Measurements from ENCODE around the gene NDUFV3. TPM values are rescaled to one million over a fixed set of nuclear protein-coding genes. Genes with fewer than 3 reads are reported as not detected.
"Not testable (repeated sequence)": the region's sequence is repeated elsewhere in the genome, so short reads cannot be mapped to it uniquely, and the experiment has no call there.

Gene NDUFV3
- total RNA-seq, result 10 to 100 TPM; 18.8 to 30.6 TPM

DNA sequence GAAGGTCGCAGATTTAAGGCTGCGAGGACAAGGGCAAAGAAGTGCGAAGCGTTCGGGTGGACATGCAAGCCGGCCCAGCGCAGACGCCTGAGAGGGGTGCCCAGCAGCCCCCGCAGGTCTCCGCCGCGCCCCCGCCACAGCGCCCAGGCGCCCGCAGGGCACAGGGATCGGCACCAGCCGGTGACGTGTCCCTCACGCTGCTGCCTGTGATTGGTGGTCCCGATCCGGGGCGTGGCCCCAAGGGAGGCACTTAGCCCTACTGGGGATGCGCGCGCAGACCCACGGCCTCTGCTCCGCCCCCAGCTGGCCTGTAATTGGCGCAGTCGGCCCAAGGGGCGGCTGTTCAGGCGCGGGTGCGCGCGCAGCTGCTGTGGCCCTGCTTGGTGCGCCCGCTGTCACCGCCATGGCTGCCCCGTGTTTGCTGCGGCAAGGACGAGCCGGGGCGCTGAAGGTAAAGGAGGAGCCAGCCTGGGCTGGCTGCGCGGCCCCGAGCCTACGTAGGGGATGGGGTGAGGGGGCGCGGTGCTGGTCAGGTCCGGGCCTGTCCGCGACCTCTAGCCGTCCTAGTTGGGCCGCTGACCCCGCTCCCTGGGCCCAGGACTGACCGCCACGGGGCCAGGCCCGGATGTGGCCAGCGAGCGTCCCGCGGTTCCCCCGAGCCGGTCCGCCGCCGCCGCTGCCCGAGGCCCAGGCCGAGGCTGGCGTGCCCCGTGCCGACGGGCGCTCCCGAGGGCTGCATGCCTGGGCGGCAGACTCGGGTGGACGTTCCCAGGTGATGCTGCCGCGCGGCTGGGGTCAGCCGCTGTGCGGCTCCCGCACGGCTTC is at the start of gene NDUFV3:
Gene NDUFV3 (plus strand): TSS at position 379 of the 825 bp plus-strand sequence. CDS start 25 bp downstream, at position 404.
- peak within 1 kb of the TSS; percentile 95 for H3K4me3 Mint-ChIP-seq
- H3K27ac Mint-ChIP-seq, result peak within 1 kb of the TSS; percentile 97
- no peaks in the 10 kb centered on the region for H3K9me3 Mint-ChIP-seq
- H3K27me3 Mint-ChIP-seq, result no peaks in the 10 kb centered on the region
- ATAC-seq (replicated peaks), result peak; percentile 96
- peaks cover 30% of the 10 kb centered on the region for H3K36me3 Mint-ChIP-seq (ENCODE audit: low read depth)
- H3K4me1 Mint-ChIP-seq, result peaks cover 4% of the 10 kb centered on the region

DNA sequence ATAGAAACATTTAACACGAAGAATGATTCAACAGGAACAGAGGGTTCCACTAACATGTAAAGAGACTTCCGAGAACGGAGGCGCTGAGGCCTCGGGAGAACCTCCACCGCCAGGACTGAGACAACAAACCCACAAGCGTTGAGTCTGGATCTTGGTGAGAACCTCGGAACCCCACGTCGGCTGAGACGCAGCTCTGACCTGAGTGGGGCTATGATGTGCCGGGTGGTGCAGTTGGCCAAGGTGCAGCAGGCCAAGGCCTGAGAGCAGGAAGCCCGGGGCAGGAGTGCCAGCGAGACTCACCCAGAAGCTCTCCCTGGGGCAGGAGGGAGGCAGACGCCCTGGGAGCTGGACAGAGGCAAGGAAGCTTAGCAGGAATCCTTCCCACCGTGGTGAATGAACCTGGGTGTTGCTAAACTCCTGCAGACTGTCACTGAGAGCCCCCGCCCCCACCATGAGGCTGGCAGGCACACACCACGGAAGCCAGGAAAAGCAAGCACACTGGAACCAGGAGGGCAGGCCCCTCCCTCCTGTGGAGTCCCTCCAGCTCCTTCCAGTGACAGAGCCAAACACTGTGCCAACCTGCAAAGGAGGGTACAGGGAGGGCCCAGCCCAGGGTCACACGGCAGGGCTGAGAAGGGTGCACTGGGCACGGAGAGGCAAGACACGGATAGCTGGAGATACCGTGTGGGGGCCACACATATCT is 48.5 kb upstream of the NDUFV3 start:
- Mint-ChIP-seq H3K4me3 (no peak overlapping the region), H3K27ac (no peak overlapping the region), H3K4me1 (peaks cover 7% of the 10 kb centered on the region), H3K36me3 (ENCODE audit: low read depth) (peaks cover 73% of the 10 kb centered on the region), H3K9me3 (no peaks in the 10 kb centered on the region), H3K27me3 (no peaks in the 10 kb centered on the region)
- ATAC-seq (replicated peaks), result no peak

DNA sequence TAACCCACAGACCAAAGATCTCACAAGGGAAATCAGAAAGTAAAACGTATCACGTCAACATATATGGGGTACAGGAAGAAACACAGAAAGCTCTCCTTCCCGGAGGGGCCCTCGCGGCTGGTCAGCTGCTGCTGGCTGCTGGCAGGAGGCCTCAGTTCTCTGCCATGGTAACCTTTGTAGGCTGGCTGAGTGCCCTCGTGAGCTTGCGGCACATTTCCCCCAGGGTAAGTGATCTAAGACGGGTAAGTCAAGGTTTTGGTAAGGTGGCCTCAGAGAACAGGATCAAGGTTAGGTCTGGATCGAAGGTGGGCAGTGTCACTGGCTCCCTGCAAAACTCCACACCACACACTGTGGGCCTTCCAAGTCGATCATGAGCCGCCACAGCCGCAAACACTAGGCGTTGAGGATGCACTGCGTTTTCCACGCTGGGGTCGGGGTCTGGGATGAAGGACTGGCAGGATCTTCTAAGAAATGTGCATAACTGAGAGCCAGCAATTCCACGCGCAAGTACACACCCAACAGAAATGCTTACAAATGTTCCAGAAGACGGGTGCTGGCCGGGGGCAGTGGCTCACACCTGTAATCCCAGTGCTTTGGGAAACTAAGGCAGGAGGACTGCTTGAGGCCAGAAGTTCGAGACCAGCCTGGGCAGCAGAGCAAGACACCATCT is 47.7 kb upstream of the NDUFV3 start:
- Mint-ChIP-seq H3K4me1 (peaks cover 7% of the 10 kb centered on the region), H3K4me3 (no peak overlapping the region), H3K27ac (no peak overlapping the region), H3K9me3 (no peaks in the 10 kb centered on the region), H3K27me3 (no peaks in the 10 kb centered on the region), H3K36me3 (ENCODE audit: low read depth) (peaks cover 81% of the 10 kb centered on the region)
- no peak for ATAC-seq (replicated peaks)

DNA sequence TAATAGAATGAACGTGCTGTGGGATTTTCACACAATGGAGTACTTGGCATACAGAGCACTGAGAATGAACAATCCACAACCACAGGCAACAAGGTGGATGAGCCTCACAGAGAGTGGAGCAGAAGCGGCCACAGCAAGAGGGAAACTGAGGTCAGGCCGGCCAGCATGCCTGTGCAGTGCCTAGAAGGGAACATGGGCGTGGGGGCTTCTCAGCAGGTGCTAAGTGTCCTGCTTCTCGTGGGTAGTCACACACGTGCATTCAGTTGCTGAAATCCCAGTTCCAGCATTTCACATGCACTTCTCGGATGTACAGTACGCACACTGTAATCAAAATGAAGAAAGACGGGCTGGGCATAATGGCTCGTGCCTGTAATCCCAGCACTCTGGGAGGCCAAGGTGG is 46.9 kb upstream of the NDUFV3 start:
- H3K4me1 Mint-ChIP-seq, result peaks cover 7% of the 10 kb centered on the region
- H3K27ac Mint-ChIP-seq, result no peak overlapping the region
- H3K9me3 Mint-ChIP-seq, result no peaks in the 10 kb centered on the region
- H3K27me3 Mint-ChIP-seq, result no peaks in the 10 kb centered on the region
- H3K4me3 Mint-ChIP-seq, result no peak overlapping the region
- H3K36me3 Mint-ChIP-seq (ENCODE audit: low read depth), result peaks cover 89% of the 10 kb centered on the region
- no peak for ATAC-seq (replicated peaks)

DNA sequence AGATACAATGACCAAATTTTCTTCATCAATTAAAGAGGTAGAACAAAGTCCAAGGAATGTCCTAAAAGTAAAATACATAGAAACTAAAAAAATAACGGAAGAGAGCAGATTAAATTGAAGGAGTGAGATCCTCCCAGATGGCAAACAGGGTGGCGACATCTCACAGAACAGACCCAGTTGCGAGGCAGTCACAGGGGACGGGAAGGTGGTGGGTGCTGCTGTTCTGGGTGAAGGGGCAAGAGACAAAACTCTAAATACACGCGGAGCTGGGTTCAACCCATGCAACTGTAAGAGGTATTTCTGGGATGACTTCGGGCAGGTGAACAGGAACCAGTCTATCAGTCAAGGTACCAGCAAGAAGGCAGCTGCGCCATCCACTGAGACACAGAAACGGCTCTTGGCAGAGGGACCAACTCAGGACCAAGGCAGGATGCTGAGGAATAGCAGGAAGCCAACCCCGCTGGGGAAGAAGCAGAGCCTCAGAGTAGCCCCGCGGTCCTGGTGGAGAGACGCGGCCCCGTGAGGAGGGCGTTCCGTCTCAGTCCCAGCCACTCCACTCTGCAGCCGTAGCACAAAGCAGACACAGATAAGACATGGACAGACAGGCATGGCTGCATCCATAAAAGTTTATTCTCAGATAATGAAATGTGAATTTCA is 45.9 kb upstream of the NDUFV3 start:
- Mint-ChIP-seq H3K27ac (no peak overlapping the region), H3K4me1 (peaks cover 7% of the 10 kb centered on the region), H3K9me3 (no peaks in the 10 kb centered on the region), H3K27me3 (no peaks in the 10 kb centered on the region), H3K4me3 (no peak overlapping the region), H3K36me3 (ENCODE audit: low read depth) (peaks cover 99% of the 10 kb centered on the region)
- ATAC-seq (replicated peaks), result no peak

DNA sequence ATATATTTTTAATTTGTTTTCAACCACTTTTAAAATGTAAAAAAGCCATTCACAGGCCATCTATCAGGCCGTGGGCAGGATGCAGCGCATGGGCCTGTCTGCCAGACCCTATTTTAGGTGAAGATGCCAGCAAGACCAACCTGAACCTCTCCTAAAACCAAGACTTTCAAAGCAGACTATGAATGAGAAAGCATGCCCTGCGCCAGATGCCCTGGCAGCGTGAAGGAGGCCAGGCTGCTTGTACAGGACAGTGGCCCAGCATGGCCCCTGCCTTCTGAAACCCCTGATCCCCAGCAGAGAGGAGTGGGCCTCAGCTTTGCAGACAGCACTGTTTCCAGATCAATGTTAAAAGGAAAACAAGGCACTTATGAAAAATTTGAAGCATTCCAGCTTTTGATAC is 45.4 kb upstream of the NDUFV3 start:
- Mint-ChIP-seq H3K9me3 (no peaks in the 10 kb centered on the region), H3K4me1 (peaks cover 7% of the 10 kb centered on the region), H3K27me3 (no peaks in the 10 kb centered on the region), H3K27ac (no peak overlapping the region), H3K36me3 (ENCODE audit: low read depth) (peaks cover 99% of the 10 kb centered on the region), H3K4me3 (no peak overlapping the region)
- no peak for ATAC-seq (replicated peaks)

DNA sequence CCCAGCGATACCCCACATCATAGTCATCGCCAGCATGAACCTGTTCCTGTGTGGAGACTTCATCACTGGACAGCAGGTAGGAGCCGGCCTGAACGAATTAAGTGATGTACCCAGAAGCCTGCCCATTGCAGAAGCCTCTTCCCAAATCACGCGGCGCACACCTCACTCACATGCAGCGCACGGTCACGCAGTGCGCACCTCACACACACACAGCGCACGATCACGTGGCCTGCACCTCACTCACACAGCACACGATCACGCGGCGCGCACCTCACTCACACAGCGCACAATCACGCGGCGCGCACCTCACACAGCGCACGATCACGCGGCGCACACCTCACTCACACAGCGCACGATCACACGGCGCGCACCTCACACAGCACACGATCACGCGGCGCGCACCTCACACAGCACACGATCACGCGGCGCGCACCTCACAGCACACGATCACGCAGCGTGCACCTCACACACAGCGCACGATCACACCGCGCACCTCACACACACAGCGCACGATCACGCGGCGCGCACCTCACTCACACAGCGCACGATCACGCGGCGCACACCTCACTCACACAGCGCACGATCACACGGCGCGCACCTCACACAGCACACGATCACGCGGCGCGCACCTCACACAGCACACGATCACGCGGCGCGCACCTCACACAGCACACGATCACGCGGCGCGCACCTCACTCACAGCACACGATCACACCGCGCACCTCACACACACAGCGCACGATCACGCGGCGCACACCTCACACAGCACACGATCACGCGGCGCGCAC is 44.8 kb upstream of the NDUFV3 start:
- not testable (repeated sequence) for H3K9me3 Mint-ChIP-seq; H3K27ac Mint-ChIP-seq; H3K4me3 Mint-ChIP-seq; ATAC-seq (replicated peaks); H3K4me1 Mint-ChIP-seq; H3K27me3 Mint-ChIP-seq
- peaks cover 99% of the 10 kb centered on the region for H3K36me3 Mint-ChIP-seq (ENCODE audit: low read depth)

DNA sequence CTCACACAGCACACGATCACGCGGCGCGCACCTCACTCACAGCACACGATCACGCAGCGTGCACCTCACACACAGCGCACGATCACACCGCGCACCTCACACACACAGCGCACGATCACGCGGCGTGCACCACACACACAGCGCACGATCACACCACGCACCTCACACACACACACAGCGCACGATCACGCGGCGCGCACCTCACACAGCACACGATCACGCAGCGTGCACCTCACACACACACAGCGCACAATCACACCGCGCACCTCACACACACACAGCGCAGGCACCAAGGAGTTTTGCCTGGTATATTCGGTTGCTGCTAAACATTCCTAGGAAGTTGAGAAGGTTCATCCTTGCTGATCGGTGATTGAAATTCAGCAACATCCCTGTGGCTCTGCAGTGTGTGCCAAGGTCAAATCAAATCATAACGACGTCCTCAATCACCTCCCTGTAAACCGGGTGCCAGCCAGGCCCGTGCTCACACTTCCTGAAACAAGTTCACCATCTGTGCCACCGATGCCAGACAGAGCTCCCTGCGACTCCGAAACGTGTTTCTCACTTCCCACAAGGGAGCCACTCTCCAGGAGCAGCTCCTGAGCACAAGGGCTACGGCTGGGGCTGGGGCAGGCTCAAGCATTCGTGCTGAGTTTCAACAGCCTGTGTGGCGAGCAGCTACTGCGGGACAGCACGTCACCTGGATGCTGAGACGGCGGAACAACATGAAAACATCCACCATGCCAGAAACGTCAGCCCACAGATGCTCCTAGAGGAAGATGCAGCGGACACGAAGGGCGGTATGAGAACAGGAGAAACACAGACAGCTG is 44.0 kb upstream of the NDUFV3 start:
- Mint-ChIP-seq H3K4me3 (no peak overlapping the region), H3K27me3 (no peaks in the 10 kb centered on the region), H3K36me3 (ENCODE audit: low read depth) (peaks cover 100% of the 10 kb centered on the region), H3K27ac (no peak overlapping the region), H3K4me1 (peaks cover 7% of the 10 kb centered on the region), H3K9me3 (no peaks in the 10 kb centered on the region)
- ATAC-seq (replicated peaks), result no peak

DNA sequence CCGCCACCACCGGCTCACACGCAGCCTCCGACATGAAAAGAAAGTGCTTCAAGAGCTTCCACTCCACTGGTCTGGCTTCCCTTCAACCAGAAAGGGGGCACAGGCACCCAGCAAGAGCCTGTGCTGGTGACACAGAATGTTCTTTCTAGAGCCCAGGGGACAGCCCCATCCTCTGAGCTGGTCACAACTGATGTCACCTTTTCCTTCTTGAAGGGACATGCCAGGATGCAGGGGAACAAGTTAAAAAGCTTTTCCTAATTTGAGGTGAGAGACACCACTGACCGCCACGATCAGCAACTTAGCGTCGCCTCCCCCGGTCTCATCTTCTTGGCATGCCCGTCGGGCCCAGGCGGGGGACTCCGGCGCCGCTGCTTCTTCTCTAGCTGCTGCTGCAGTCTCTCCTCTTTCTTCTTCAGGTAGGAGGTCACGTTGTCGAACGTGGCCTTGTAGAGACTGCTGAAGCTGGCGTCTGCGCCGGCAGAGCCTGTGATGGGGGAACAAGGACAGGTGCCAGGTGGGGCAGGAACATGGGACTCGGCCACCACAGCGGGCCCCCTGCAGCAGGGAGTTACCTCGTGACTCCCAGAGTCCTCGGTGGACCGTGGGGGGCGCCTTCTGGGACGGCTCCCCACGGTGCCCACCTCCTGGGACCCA is 43.2 kb upstream of the NDUFV3 start:
- Mint-ChIP-seq H3K4me3 (no peak overlapping the region), H3K27me3 (no peaks in the 10 kb centered on the region), H3K36me3 (ENCODE audit: low read depth) (peaks cover 100% of the 10 kb centered on the region), H3K4me1 (peaks cover 7% of the 10 kb centered on the region), H3K27ac (no peak overlapping the region), H3K9me3 (no peaks in the 10 kb centered on the region)
- peak; percentile 52 for ATAC-seq (replicated peaks)

DNA sequence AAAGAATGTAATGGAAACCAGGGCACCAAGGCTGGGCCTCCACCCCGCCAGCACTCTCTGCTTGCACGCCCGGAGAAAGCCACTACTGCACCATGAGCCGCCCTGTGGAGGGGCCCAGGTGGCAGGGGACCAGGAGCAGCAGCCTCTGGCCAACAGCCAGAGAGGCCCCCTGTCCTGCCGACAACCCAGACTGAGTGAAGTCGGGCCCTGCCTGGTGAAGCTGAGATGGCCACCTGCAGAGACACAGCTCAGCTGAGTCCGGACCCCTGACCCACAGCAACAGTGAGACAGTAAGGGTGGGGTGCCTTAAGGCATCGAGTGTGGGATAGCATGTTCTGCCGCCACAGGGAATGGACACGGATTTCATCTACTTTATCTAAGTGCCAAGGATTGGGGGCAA is 42.6 kb upstream of the NDUFV3 start:
- no peak overlapping the region for H3K27ac Mint-ChIP-seq
- H3K27me3 Mint-ChIP-seq, result no peaks in the 10 kb centered on the region
- H3K36me3 Mint-ChIP-seq (ENCODE audit: low read depth), result peaks cover 100% of the 10 kb centered on the region
- H3K4me3 Mint-ChIP-seq, result no peak overlapping the region
- no peaks in the 10 kb centered on the region for H3K9me3 Mint-ChIP-seq
- H3K4me1 Mint-ChIP-seq, result peaks cover 7% of the 10 kb centered on the region
- no peak for ATAC-seq (replicated peaks)

DNA sequence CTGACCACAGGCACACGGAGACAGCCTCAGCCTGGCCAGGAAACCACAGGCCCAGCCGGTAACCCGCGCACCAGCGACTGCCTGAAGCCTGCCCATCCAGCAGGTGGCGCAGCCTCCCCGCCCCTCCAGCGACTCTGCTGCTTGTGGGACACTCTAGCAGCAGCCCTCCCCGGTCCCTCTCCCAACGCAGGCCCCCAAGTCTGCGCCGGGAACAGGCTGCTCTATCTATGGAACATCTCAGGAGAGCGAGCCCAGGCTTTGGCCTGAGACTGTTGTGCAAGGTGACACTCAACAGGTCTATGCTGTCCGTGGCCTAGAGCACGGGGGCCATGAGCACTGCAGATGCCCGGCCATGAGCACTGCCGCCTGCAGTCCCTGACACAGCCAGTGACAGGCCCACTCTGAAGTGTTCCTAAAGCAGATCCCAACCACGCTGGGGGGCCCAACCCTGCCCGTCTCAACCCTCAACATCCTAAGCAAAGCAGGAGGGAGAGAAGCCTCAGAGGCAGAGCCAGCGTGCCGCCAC is 42.2 kb upstream of the NDUFV3 start:
- peak; percentile 43 for ATAC-seq (replicated peaks)
- Mint-ChIP-seq H3K4me1 (peaks cover 7% of the 10 kb centered on the region), H3K4me3 (no peak overlapping the region), H3K27me3 (no peaks in the 10 kb centered on the region), H3K9me3 (no peaks in the 10 kb centered on the region), H3K36me3 (ENCODE audit: low read depth) (peaks cover 100% of the 10 kb centered on the region), H3K27ac (no peak overlapping the region)

DNA sequence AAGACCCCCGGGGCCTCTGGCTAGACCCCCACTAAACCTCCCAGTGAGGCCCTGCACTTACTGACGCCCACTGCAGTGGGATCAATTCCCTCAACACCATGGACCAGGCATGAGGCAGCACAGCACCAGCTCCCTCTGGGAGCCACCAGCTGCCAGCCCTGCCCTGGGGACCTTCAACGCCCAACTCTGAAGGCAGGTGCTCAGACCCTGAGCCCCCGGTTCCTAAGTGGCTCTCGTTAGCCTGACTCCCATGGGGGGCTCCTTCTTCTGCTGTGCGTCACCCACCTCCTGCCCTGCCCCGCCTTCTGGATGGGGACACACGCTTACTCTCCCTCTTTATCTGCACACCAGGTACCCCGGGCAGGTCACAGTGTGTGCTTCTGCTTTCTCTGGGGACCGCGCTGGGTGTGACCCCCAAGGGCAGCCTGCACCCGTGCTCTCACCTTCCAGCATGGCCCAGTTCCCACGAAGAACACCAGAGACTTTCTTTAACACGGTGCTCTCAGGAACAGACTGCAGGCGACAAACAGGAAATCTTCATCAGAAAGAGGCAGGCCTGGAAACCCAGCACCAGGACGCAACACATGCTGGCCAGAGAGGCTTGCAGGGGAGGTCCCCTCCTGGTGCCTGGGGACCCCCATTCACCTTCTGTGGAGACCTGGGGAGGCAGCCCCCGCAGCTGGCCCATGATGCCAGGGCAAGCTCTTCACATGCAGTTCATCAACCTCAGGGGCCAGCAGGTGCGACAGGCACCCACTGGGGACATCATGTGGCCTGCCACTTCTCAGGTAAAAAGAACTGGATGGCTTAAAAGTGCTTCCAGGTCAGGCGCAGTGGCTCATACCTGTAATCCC is 41.1 kb upstream of the NDUFV3 start:
- ATAC-seq (replicated peaks), result no peak
- Mint-ChIP-seq H3K27ac (no peak overlapping the region), H3K9me3 (no peaks in the 10 kb centered on the region), H3K4me1 (peaks cover 7% of the 10 kb centered on the region), H3K4me3 (no peak overlapping the region), H3K27me3 (no peaks in the 10 kb centered on the region), H3K36me3 (ENCODE audit: low read depth) (peaks cover 100% of the 10 kb centered on the region)
